HCT116 (cell line): ENCODE data around the gene NCOA1. TPM values are rescaled to one million over a fixed set of nuclear protein-coding genes. Genes with fewer than 3 reads are reported as not detected.

Source experiments
- ATAC-seq: fragments of 200-7000 bp; cut with Tn5 transposase; 2 replicates; pipeline ENCODE4 v1.9.1; 2020; ENCODE audit warnings: mild to moderate bottlenecking, moderate library complexity
- BruUV-seq: library from RNA; stranded (reverse); fragments of 400-500 nt; replicated peaks from 2 replicates; lab custom pipeline; 2021; lab: Mats Ljungman, UMichigan
- CTCF ChIA-PET: fragments of 300-600 bp; sonication (Branson Sonifier 250); formaldehyde crosslinking; loops from one replicate; lab custom pipeline; 2021; ENCODE audit warnings: antibody characterized with exemption; lab: Charles Lee
- POLR2A ChIA-PET: fragments of 300-600, 350-600 bp; sonication (Branson Sonifier 250); formaldehyde crosslinking; loops from one replicate; lab custom pipeline; 2021; ENCODE audit warnings: antibody characterized with exemption; lab: Charles Lee
- RAD21 ChIA-PET, 2 experiments: fragments of 300-600 bp; sonication (Branson Sonifier 250); formaldehyde crosslinking; loops; one replicate each; lab custom pipeline; 2023; ENCODE audit warnings: low total read pairs in 2 of 2; ENCODE audit not compliant: uncharacterized antibody in 2 of 2, unreplicated experiment in 2 of 2, low non-redundant PET in 1 of 2; lab: Charles Lee
- DNase-seq: peaks from one replicate; pipeline ENCODE4 v3.0.0-alpha.2; 2010; ENCODE audit warnings: low read depth, low spot score
- H2AFZ ChIP-seq: fragments of 200-600 bp; shearing (Covaris generic), sonication (generic); 2 replicates; pipeline ENCODE4 v1.6.1; 2017; ENCODE audit warnings: low read depth, mixed run types, mixed read lengths, antibody characterized with exemption, low read length; ENCODE audit not compliant: poor library complexity, severe bottlenecking
- H3K27ac ChIP-seq: 2 replicates; pipeline ENCODE4 v1.5.1; 2012; ENCODE audit warnings: low read depth, low read length
- H3K27me3 ChIP-seq: fragments of 200-600 bp; sonication (generic); 2 replicates; pipeline ENCODE4 v1.6.1; 2016; ENCODE audit warnings: mixed run types, low read length, mixed read lengths; ENCODE audit not compliant: insufficient read depth
- H3K36me3 ChIP-seq, 2 experiments: fragments of 200-500 bp in 1 of 2; fragments of 200-600 bp in 1 of 2; sonication (Bioruptor generic) in 1 of 2; sonication (generic) in 1 of 2; 2 replicates each; pipeline versions ENCODE4 v1.5.1 to v1.6.1; 2014 to 2016; ENCODE audit warnings: low read length in 2 of 2, inconsistent platforms in 1 of 2, mixed read lengths in 1 of 2, mixed run types in 1 of 2; ENCODE audit not compliant: insufficient read depth in 2 of 2, control insufficient read depth in 1 of 2
- H3K4me1 ChIP-seq, 2 experiments: fragments of 200-600 bp in 1 of 2; sonication (generic) in 1 of 2; 2 replicates each; pipeline versions ENCODE4 v1.5.1 to v1.6.1; 2012 to 2017; ENCODE audit warnings: low read length in 2 of 2, inconsistent platforms in 1 of 2, mild to moderate bottlenecking in 1 of 2, mixed read lengths in 1 of 2, mixed run types in 1 of 2, moderate library complexity in 1 of 2; ENCODE audit not compliant: insufficient read depth in 2 of 2, control insufficient read depth in 1 of 2
- H3K4me2 ChIP-seq: fragments of 200-600 bp; sonication (generic); 2 replicates; pipeline ENCODE4 v1.6.1; 2017; ENCODE audit warnings: mixed run types, low read length, mixed read lengths
- H3K4me3 ChIP-seq, 2 experiments: fragments of 200-600 bp in 1 of 2; sonication (generic) in 1 of 2; replicated peaks in 1 of 2; 2 replicates each; pipeline ENCODE4 v1.5.1; 2011 to 2016; ENCODE audit warnings: low read length in 2 of 2, control low read depth in 1 of 2, low read depth in 1 of 2, mild to moderate bottlenecking in 1 of 2, mixed read lengths in 1 of 2, mixed run types in 1 of 2
- H3K79me2 ChIP-seq: fragments of 200-600 bp; sonication (generic); 2 replicates; pipeline ENCODE4 v1.6.1; 2017; ENCODE audit warnings: mild to moderate bottlenecking, mixed run types, low read length, moderate library complexity, mixed read lengths; ENCODE audit not compliant: insufficient read depth
- H3K9ac ChIP-seq: fragments of 200-600 bp; sonication (generic); 2 replicates; pipeline ENCODE4 v1.6.1; 2016; ENCODE audit warnings: low read length, mixed read lengths
- H3K9me2 ChIP-seq: fragments of 200-600 bp; sonication (generic), shearing (Covaris generic); 2 replicates; pipeline ENCODE4 v1.6.1; 2017; ENCODE audit warnings: mixed run types, mild to moderate bottlenecking, moderate library complexity; ENCODE audit not compliant: insufficient read depth
- H3K9me3 ChIP-seq, 2 experiments: fragments of 200-500 bp in 1 of 2; fragments of 200-600 bp in 1 of 2; sonication (Bioruptor generic) in 1 of 2; sonication (generic) in 1 of 2; 2 replicates each; pipeline ENCODE4 v1.6.1; 2014 to 2017; ENCODE audit warnings: low read length in 2 of 2, mixed read lengths in 2 of 2, inconsistent platforms in 1 of 2, low read depth in 1 of 2, mild to moderate bottlenecking in 1 of 2, mixed run types in 1 of 2, moderate library complexity in 1 of 2; ENCODE audit not compliant: control insufficient read depth in 1 of 2, insufficient read depth in 1 of 2
- H4K20me1 ChIP-seq: fragments of 200-600 bp; sonication (generic), shearing (Covaris generic); 2 replicates; pipeline ENCODE4 v1.6.1; 2017; ENCODE audit warnings: mixed run types, mild to moderate bottlenecking, moderate library complexity; ENCODE audit not compliant: insufficient read depth
- ATF3 ChIP-seq: IDR thresholded peaks from 2 replicates; pipeline ENCODE4 v1.6.1; 2012
- CEBPB ChIP-seq: IDR thresholded peaks from 2 replicates; pipeline ENCODE4 v1.6.1; 2012; ENCODE audit warnings: low read depth
- EGR1 ChIP-seq: IDR thresholded peaks from 2 replicates; pipeline ENCODE4 v1.6.1; 2012; ENCODE audit warnings: low read depth
- ELF1 ChIP-seq: IDR thresholded peaks from 2 replicates; pipeline ENCODE4 v1.6.1; 2012; ENCODE audit warnings: low read depth, borderline replicate concordance
- EZH2 ChIP-seq: fragments of 200-600 bp; sonication (generic); IDR thresholded peaks from 2 replicates; pipeline ENCODE4 v1.6.1; 2017; ENCODE audit warnings: antibody characterized with exemption, mixed run types
- JUND ChIP-seq: IDR thresholded peaks from 2 replicates; pipeline ENCODE4 v1.6.1; 2012
- MAX ChIP-seq: IDR thresholded peaks from 2 replicates; pipeline ENCODE4 v1.6.1; 2012
- SIN3A ChIP-seq: IDR thresholded peaks from 2 replicates; pipeline ENCODE4 v1.6.1; 2012; ENCODE audit warnings: low read depth
- TCF7L2 ChIP-seq: IDR thresholded peaks from 2 replicates; pipeline ENCODE4 v1.7.0; 2011; ENCODE audit warnings: borderline replicate concordance, inconsistent platforms; ENCODE audit not compliant: insufficient read depth, insufficient read length; ENCODE audit errors: extremely low read depth
- intact Hi-C: fragments of 100-400 bp; cut with micrococcal nuclease; formaldehyde crosslinking; loops from 2 replicates; pipeline ENCODE4 v1.10.0; 2022
- total RNA-seq: library from RNA; stranded (reverse); gene quantifications from one replicate; pipeline ENCODE4 v1.2.1, GENCODE V29; 2021; ENCODE audit not compliant: unreplicated experiment

NCOA1 gene
- total RNA-seq, 1 experiment from 2014 or later: 10.4 TPM

- H3K4me3 ChIP-seq: no peak overlapping the region
- ATAC-seq (no peak), DNase-seq (no peak)
- no peaks in the 10 kb centered on the region for H3K4me1 ChIP-seq
- no peak overlapping the region for H3K9ac ChIP-seq
- ChIA-PET CTCF (no interaction called here), POLR2A (no interaction called here), RAD21 (no interaction called here)
- H3K9me3 ChIP-seq: no peaks in the 10 kb centered on the region
- TF ChIP-seq TCF7L2 (no peak), CEBPB (no peak), JUND (no peak), ATF3 (no peak), MAX (no peak), SIN3A (no peak), EZH2 (no peak), ELF1 (no peak)
- H4K20me1 ChIP-seq: no peaks in the 10 kb centered on the region
- no peak overlapping the region for H2AFZ ChIP-seq
- H3K27ac ChIP-seq: no peak overlapping the region
- intact Hi-C loops: no loop called here
- no peaks in the 10 kb centered on the region for H3K36me3 ChIP-seq
- H3K27me3 ChIP-seq: no peaks in the 10 kb centered on the region
- H3K79me2 ChIP-seq: no peaks in the 10 kb centered on the region
- no TSS peak for BruUV-seq
- H3K9me2 ChIP-seq: no peaks in the 10 kb centered on the region
- H3K4me2 ChIP-seq: no peak overlapping the region
Observed at GRCh38 chr2:24650997-24651642, 160.1 kb downstream of the NCOA1 start.

GRCh38 chr2:24651643-24652003 is 160.6 kb downstream of the NCOA1 start:
- H3K4me1 ChIP-seq: no peaks in the 10 kb centered on the region
- intact Hi-C loops: no loop called here
- H3K79me2 ChIP-seq: no peaks in the 10 kb centered on the region
- no peak overlapping the region for H2AFZ ChIP-seq
- POLR2A ChIA-PET: no interaction called here
- no peaks in the 10 kb centered on the region for H3K36me3 ChIP-seq
- no peaks in the 10 kb centered on the region for H4K20me1 ChIP-seq
- no TSS peak for BruUV-seq
- no peak overlapping the region for H3K4me2 ChIP-seq
- DNase-seq: no peak
- no peaks in the 10 kb centered on the region for H3K9me3 ChIP-seq
- CTCF ChIA-PET: no interaction called here
- RAD21 ChIA-PET: no interaction called here
- no peak for ATAC-seq
- no peaks in the 10 kb centered on the region for H3K9me2 ChIP-seq
- H3K9ac ChIP-seq: no peak overlapping the region
- no peaks in the 10 kb centered on the region for H3K27me3 ChIP-seq
- TF ChIP-seq EGR1: no peak
- H3K4me3 ChIP-seq: no peak overlapping the region
- H3K27ac ChIP-seq: no peak overlapping the region
